Inferior parietal cortex (tissue), 1 donor: ENCODE results near the gene DLX4.

ENCODE experiments used
- DNase-seq: peaks from one replicate; pipeline ENCODE4 v3.0.0-alpha.2; 2016; ENCODE audit errors: extremely low spot score

Gene DLX4

GRCh38 chr17:50014471-50015088, 45.6 kb downstream of the DLX4 start:
- DNase-seq: no peak

GRCh38 chr17:50015146-50015545, 46.2 kb downstream of the DLX4 start:
- DNase-seq: no peak

DNA sequence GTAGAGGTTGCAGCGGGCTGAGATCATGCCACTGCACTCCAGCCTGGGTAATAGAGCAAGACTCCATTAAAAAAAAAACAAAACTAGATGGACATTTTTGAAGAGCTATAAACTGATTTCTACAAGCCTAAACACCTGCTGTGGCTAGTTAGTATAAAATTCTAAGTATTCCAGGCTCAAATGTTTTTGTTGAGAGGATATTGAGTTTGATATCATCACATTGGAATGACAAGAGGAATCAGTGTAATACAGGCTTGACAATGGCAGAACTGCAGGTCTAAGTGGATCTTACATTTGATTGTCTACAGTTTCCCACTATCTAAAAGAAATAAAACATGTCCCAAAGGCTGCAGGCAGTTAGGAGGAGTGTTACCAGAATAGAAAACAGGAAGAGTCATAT, 49.9 kb downstream of the DLX4 start:
- DNase-seq: no peak

- no peak for DNase-seq
These were observed 52.0 kb downstream of the DLX4 start for GRCh38 chr17:50020841-50021599.

GRCh38 chr17:50021681-50022370, 52.8 kb downstream of the DLX4 start:
- no peak for DNase-seq

DNA sequence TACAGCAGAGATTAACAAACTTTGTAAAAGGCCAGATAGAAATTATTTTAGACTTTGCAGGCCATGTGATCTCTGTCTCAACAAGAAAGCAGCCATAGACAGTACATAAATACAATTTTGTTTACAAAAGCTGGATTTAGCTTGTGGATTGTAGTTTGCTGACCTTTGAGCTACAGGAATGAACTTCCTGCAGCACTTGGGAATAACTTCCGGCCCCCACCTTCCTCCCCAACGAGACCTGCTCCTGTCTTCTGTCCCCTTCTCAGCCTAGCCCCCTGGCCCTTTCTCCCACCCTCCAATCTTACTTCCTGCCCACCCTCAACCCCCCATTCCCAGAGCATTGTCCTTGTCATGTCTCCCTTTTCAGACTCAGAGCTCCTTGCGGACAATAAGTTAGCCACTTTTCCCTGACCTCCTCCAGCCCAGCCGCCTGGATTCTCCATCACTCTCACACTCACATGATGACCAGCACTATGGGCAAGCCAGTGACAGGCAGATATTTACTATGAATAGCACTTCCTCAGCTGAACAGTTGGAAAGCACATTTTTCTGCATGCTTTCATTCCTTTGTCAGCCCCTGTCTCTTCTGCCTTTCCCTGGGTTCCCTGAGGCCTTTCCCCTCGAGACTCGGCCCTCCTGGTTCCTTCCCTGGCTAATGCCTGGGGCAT, 53.6 kb downstream of the DLX4 start:
- no peak for DNase-seq

DNA sequence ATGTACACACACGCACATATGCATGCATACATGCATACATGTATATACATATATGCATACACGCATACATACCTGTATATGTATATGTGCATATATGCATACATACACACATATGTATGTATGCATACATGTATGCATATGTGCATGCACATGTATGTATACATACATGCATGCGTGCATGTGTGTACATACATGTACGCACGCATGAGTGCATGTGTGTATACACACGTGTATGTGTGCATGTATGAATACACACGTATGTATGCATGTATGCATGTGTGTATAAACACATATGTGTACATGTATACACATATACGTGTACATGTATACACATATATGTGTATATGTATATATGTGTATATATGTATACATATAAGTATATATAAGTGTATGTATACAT, 54.5 kb downstream of the DLX4 start:
- DNase-seq: no peak
